Measurements from ENCODE around the gene DNAJB12.
A peak's percentile ranks its signal among the peaks of the same experiment; 100 is the strongest.
"Not testable (repeated sequence)": the region's sequence is repeated elsewhere in the genome, so short reads cannot be mapped to it uniquely, and the experiment has no call there.

The DNAJB12 gene

GRCh38 chr10:72326665-72327603 is 27.8 kb downstream of the DNAJB12 start:
- not testable (repeated sequence) for H3K14ac ChIP-seq (ENCODE audit: low read length); DNase-seq (ENCODE audit: low spot score)

GRCh38 chr10:72325243-72326175 is 29.2 kb downstream of the DNAJB12 start:
- peak overlapping the region; percentile 58 for H3K27ac ChIP-seq (replicated peaks; ENCODE audit: low read length)
- H3K18ac ChIP-seq (ENCODE audit: low read length): peak overlapping the region; percentile 92
- H2BK120ac ChIP-seq (ENCODE audit: low read depth, low read length): peak overlapping the region; percentile 76
- not testable (repeated sequence) for H3K9me3 ChIP-seq (replicated peaks in 1 of 2; ENCODE audit: control insufficient read depth in 2 of 2, insufficient read depth in 1 of 2, low read depth in 1 of 2, low read length in 2 of 2); H3K27me3 ChIP-seq (ENCODE audit: control insufficient read depth in 3 of 3, insufficient read depth in 3 of 3, low read depth in 1 of 3, low read length in 3 of 3); DNase-seq (ENCODE audit: low spot score); H3K79me1 ChIP-seq (ENCODE audit: low read depth, low read length); H4K8ac ChIP-seq (ENCODE audit: low read depth, low read length); H3K4me2 ChIP-seq (ENCODE audit: insufficient read depth, low read length, poor library complexity, severe bottlenecking); H3K14ac ChIP-seq (ENCODE audit: low read length); H3K9ac ChIP-seq (ENCODE audit: low read depth, low read length, poor library complexity); H3K4me3 ChIP-seq (ENCODE audit: low read length in 2 of 2); H3K36me3 ChIP-seq (replicated peaks in 1 of 2; ENCODE audit: control insufficient read depth in 2 of 2, insufficient read depth in 2 of 2, low read length in 2 of 2)
- H2BK12ac ChIP-seq (ENCODE audit: low read length): peak overlapping the region; percentile 85
- H2BK5ac ChIP-seq (ENCODE audit: low read length): peak overlapping the region; percentile 97
- H3K4me1 ChIP-seq (ENCODE audit: control insufficient read depth in 2 of 2, insufficient read depth in 1 of 2, low read depth in 1 of 2, low read length in 2 of 2): peaks cover 37 to 38% of the 10 kb centered on the region in 2 donors
- H3K4ac ChIP-seq (ENCODE audit: low read length): peak overlapping the region; percentile 87
- H4K91ac ChIP-seq (ENCODE audit: low read depth, low read length, poor library complexity): peak overlapping the region; percentile 22
- H3K23ac ChIP-seq (ENCODE audit: low read depth, low read length, poor library complexity): peak overlapping the region; percentile 27
- peak overlapping the region; percentile 97 for H2AK5ac ChIP-seq (ENCODE audit: low read depth, low read length)
- no CpG with 5 or more reads among the region's 49 CpGs for WGBS, 2 donors (ENCODE audit: extremely low coverage in 2 of 2, insufficient read length in 2 of 2, insufficient replicate concordance in 1 of 2)
- H2AFZ ChIP-seq (ENCODE audit: low read length): peak overlapping the region; percentile 85
- H2BK15ac ChIP-seq (ENCODE audit: low read length): peak overlapping the region; percentile 82

More at GRCh38 chr10:72326665-72327603, 27.8 kb downstream of the DNAJB12 start:
- not testable (repeated sequence) for H3K4me2 ChIP-seq (ENCODE audit: insufficient read depth, low read length, poor library complexity, severe bottlenecking); H2AK5ac ChIP-seq (ENCODE audit: low read depth, low read length); H3K4ac ChIP-seq (ENCODE audit: low read length); H3K23ac ChIP-seq (ENCODE audit: low read depth, low read length, poor library complexity); H3K18ac ChIP-seq (ENCODE audit: low read length); H2BK15ac ChIP-seq (ENCODE audit: low read length); H4K8ac ChIP-seq (ENCODE audit: low read depth, low read length); H2BK5ac ChIP-seq (ENCODE audit: low read length); H4K91ac ChIP-seq (ENCODE audit: low read depth, low read length, poor library complexity); H3K79me1 ChIP-seq (ENCODE audit: low read depth, low read length); H3K9ac ChIP-seq (ENCODE audit: low read depth, low read length, poor library complexity); H3K4me3 ChIP-seq (ENCODE audit: low read length in 2 of 2); H2BK120ac ChIP-seq (ENCODE audit: low read depth, low read length); H3K9me3 ChIP-seq (replicated peaks in 1 of 2; ENCODE audit: control insufficient read depth in 2 of 2, insufficient read depth in 1 of 2, low read depth in 1 of 2, low read length in 2 of 2); H3K27ac ChIP-seq (replicated peaks; ENCODE audit: low read length); H2AFZ ChIP-seq (ENCODE audit: low read length); H3K36me3 ChIP-seq (replicated peaks in 1 of 2; ENCODE audit: control insufficient read depth in 2 of 2, insufficient read depth in 2 of 2, low read length in 2 of 2); H3K27me3 ChIP-seq (ENCODE audit: control insufficient read depth in 3 of 3, insufficient read depth in 3 of 3, low read depth in 1 of 3, low read length in 3 of 3)
- Histone ChIP-seq H3K4me1 (ENCODE audit: control insufficient read depth in 2 of 2, insufficient read depth in 1 of 2, low read depth in 1 of 2, low read length in 2 of 2) (peaks cover 33 to 38% of the 10 kb centered on the region in 2 donors), H2BK12ac (ENCODE audit: low read length) (peak overlapping the region; percentile 25)
- WGBS, 2 donors (ENCODE audit: extremely low coverage in 2 of 2, insufficient read length in 2 of 2, insufficient replicate concordance in 1 of 2): no CpG with 5 or more reads among the region's 32 CpGs

- Histone ChIP-seq H2BK120ac (ENCODE audit: low read depth, low read length) (peak overlapping the region; percentile 1), H3K14ac (ENCODE audit: low read length) (no peak overlapping the region), H4K8ac (ENCODE audit: low read depth, low read length) (no peak overlapping the region), H2AK5ac (ENCODE audit: low read depth, low read length) (peak overlapping the region; percentile 78), H3K9ac (ENCODE audit: low read depth, low read length, poor library complexity) (no peak overlapping the region), H3K18ac (ENCODE audit: low read length) (peak overlapping the region; percentile 31), H3K23ac (ENCODE audit: low read depth, low read length, poor library complexity) (no peak overlapping the region), H3K4me2 (ENCODE audit: insufficient read depth, low read length, poor library complexity, severe bottlenecking) (no peak overlapping the region), H4K91ac (ENCODE audit: low read depth, low read length, poor library complexity) (no peak overlapping the region), H3K9me3 (replicated peaks in 1 of 2; ENCODE audit: control insufficient read depth in 2 of 2, insufficient read depth in 1 of 2, low read depth in 1 of 2, low read length in 2 of 2) (peaks cover 0 to 2% of the 10 kb centered on the region in 2 donors), H3K27ac (replicated peaks; ENCODE audit: low read length) (no peak overlapping the region), H3K4ac (ENCODE audit: low read length) (no peak overlapping the region), H2BK5ac (ENCODE audit: low read length) (peak overlapping the region; percentile 88), H3K79me1 (ENCODE audit: low read depth, low read length) (no peaks in the 10 kb centered on the region), H2AFZ (ENCODE audit: low read length) (no peak overlapping the region), H3K27me3 (ENCODE audit: control insufficient read depth in 3 of 3, insufficient read depth in 3 of 3, low read depth in 1 of 3, low read length in 3 of 3) (peaks cover 0 to 4% (median 0%) of the 10 kb centered on the region in 3 experiments), H2BK15ac (ENCODE audit: low read length) (peak overlapping the region; percentile 23), H3K4me1 (ENCODE audit: control insufficient read depth in 2 of 2, insufficient read depth in 1 of 2, low read depth in 1 of 2, low read length in 2 of 2) (peaks cover 36 to 43% of the 10 kb centered on the region in 2 donors), H2BK12ac (ENCODE audit: low read length) (no peak overlapping the region), H3K36me3 (replicated peaks in 1 of 2; ENCODE audit: control insufficient read depth in 2 of 2, insufficient read depth in 2 of 2, low read length in 2 of 2) (no peaks in the 10 kb centered on the region), H3K4me3 (ENCODE audit: low read length in 2 of 2) (no peak overlapping the region)
- no peak for DNase-seq (ENCODE audit: low spot score)
- no CpG with 5 or more reads among the region's 12 CpGs for WGBS, 2 donors (ENCODE audit: extremely low coverage in 2 of 2, insufficient read length in 2 of 2, insufficient replicate concordance in 1 of 2)
These were observed 30.9 kb downstream of the DNAJB12 start for GRCh38 chr10:72323771-72324191.
